GM18868 (cell line): ENCODE data around the gene RGS16.

Experiments
- ATAC-seq: cut with Tn5 transposase; IDR thresholded peaks from one replicate; pipeline ENCODE4 v1.9.1; 2021; ENCODE audit warnings: mild to moderate bottlenecking, moderate library complexity; ENCODE audit not compliant: unreplicated experiment

Gene RGS16

GRCh38 chr1:182586380-182586779 is 17.8 kb downstream of the RGS16 start:
- ATAC-seq, result no peak

- no peak for ATAC-seq
Measured at GRCh38 chr1:182584746-182585145, 19.4 kb downstream of the RGS16 start.

GRCh38 chr1:182580736-182581135 is 23.5 kb downstream of the RGS16 start:
- no peak for ATAC-seq

- no peak for ATAC-seq
Measured at GRCh38 chr1:182575540-182576149, 28.5 kb downstream of the RGS16 start.

- no peak for ATAC-seq
Measured at GRCh38 chr1:182574156-182574555, 30.0 kb downstream of the RGS16 start.

GRCh38 chr1:182570611-182570970 is 33.6 kb downstream of the RGS16 start:
- no peak for ATAC-seq

GRCh38 chr1:182569939-182570610 is 34.1 kb downstream of the RGS16 start:
- ATAC-seq, result no peak

GRCh38 chr1:182568647-182569284 is 35.4 kb downstream of the RGS16 start:
- no peak for ATAC-seq

GRCh38 chr1:182567629-182568028 is 36.6 kb downstream of the RGS16 start:
- ATAC-seq, result no peak

- ATAC-seq, result no peak
Measured at GRCh38 chr1:182565537-182565936, 38.7 kb downstream of the RGS16 start.

- ATAC-seq, result no peak
Measured at GRCh38 chr1:182564406-182565004, 39.7 kb downstream of the RGS16 start.

GRCh38 chr1:182563095-182563494 is 41.1 kb downstream of the RGS16 start:
- ATAC-seq, result no peak

GRCh38 chr1:182561456-182561855 is 42.7 kb downstream of the RGS16 start:
- no peak for ATAC-seq

- no peak for ATAC-seq
Measured at GRCh38 chr1:182560392-182560984, 43.7 kb downstream of the RGS16 start.

- ATAC-seq, result no peak
Measured at GRCh38 chr1:182556279-182556678, 47.9 kb downstream of the RGS16 start.

- ATAC-seq, result no peak
Measured at GRCh38 chr1:182555493-182555892, 48.7 kb downstream of the RGS16 start.

GRCh38 chr1:182552527-182552926 is 51.7 kb downstream of the RGS16 start:
- ATAC-seq, result no peak

GRCh38 chr1:182549811-182550210 is 54.4 kb downstream of the RGS16 start:
- no peak for ATAC-seq

GRCh38 chr1:182549346-182549745 is 54.8 kb downstream of the RGS16 start:
- ATAC-seq, result no peak
